Esophagus muscularis mucosa (tissue), 4 donors: ENCODE data around the gene IL21. TPM values are rescaled to one million over a fixed set of nuclear protein-coding genes. Genes with fewer than 3 reads are reported as not detected.

Experiments used
- DNase-seq: peaks from one replicate; pipeline ENCODE4 v3.0.0-alpha.2; 2017; ENCODE audit errors: extremely low spot score
- H3K27ac ChIP-seq, 4 donors: fragments of 200-600 bp; sonication (generic); replicated peaks in 1 of 4; 1 replicate in 3 of 4; 2 replicates in 1 of 4; pipeline ENCODE4 v1.5.1; 2016 to 2019; ENCODE audit warnings: mild to moderate bottlenecking in 1 of 4
- H3K27me3 ChIP-seq, 4 donors: fragments of 200-600 bp; sonication (generic); one replicate each; pipeline versions ENCODE4 v1.5.1 to v1.6.0; 2016 to 2019
- H3K36me3 ChIP-seq, 4 donors: fragments of 200-600 bp; sonication (generic); one replicate each; pipeline ENCODE4 v1.5.1; 2016 to 2019
- H3K4me1 ChIP-seq, 4 donors: fragments of 200-600 bp; sonication (generic); one replicate each; pipeline ENCODE4 v1.5.1; 2016 to 2019
- H3K4me3 ChIP-seq, 4 donors: fragments of 200-600 bp; sonication (generic); 1 replicate in 2 of 4; 2 replicates in 2 of 4; pipeline ENCODE4 v1.5.1; 2016 to 2019; ENCODE audit warnings: mild to moderate bottlenecking in 4 of 4, moderate library complexity in 1 of 4
- H3K9me3 ChIP-seq, 4 donors: fragments of 200-600 bp; sonication (generic); 1 replicate in 3 of 4; 2 replicates in 1 of 4; pipeline ENCODE4 v1.5.1; 2016 to 2019
- CTCF ChIP-seq, 3 experiments: fragments of 200-600 bp in 2 of 3; fragments of 450-650 bp in 1 of 3; sonication (generic) in 2 of 3; IDR thresholded peaks; one replicate each; pipeline ENCODE4 v1.5.1; 2017 to 2019; ENCODE audit warnings: antibody characterized with exemption in 3 of 3, mild to moderate bottlenecking in 2 of 3, moderate library complexity in 1 of 3
- EP300 ChIP-seq: sonication (generic); formaldehyde crosslinking; IDR thresholded peaks from one replicate; pipeline ENCODE4 v1.6.1; 2017; ENCODE audit warnings: antibody characterized with exemption
- POLR2A ChIP-seq: fragments of 450-650 bp; IDR thresholded peaks from one replicate; pipeline ENCODE4 v1.6.1; 2017; ENCODE audit warnings: antibody characterized with exemption, moderate library complexity, mild to moderate bottlenecking, low read depth
- POLR2AphosphoS5 ChIP-seq, 2 donors: sonication (generic); formaldehyde crosslinking; IDR thresholded peaks; one replicate each; pipeline ENCODE4 v1.6.1; 2017; ENCODE audit warnings: antibody characterized with exemption in 2 of 2
- WGBS: methylation state at CpG from one replicate; pipeline ENCODE4 v1.1.5; 2018; 5-methylcytosine and 5-hydroxymethylcytosine counted together
- intact Hi-C: fragments of 100-400 bp; cut with DNase I; formaldehyde crosslinking; loops from one replicate; pipeline ENCODE4 v1.15.1; 2023
- total RNA-seq, 4 donors: library from RNA; depleted of rRNA; stranded (reverse); fragments of >200 nt; gene quantifications; one replicate each; pipeline versions ENCODE4 v1.1.0 to v1.2.1, GENCODE V29; 2016

Gene IL21
- total RNA-seq, 4 donors from 2014 or later = not detected

GRCh38 chr4:122588453-122589238, 32.2 kb downstream of the IL21 start:
- no peak overlapping the region for H3K4me3 ChIP-seq
- no peaks in the 10 kb centered on the region for H3K27me3 ChIP-seq
- H3K27ac ChIP-seq = no peak overlapping the region
- intact Hi-C loops = no loop called here
- H3K9me3 ChIP-seq = no peaks in the 10 kb centered on the region
- TF ChIP-seq POLR2AphosphoS5 (IDR thresholded peaks at IDR 0.05) (no peak), EP300 (no peak)
- H3K4me1 ChIP-seq = peaks cover 0 to 15% (median 8%) of the 10 kb centered on the region in 4 donors
- H3K36me3 ChIP-seq = no peaks in the 10 kb centered on the region
- 61% methylated on average over 4 of the region's 4 CpGs for WGBS
- no peak for DNase-seq

- no peaks in the 10 kb centered on the region for H3K9me3 ChIP-seq
- no peaks in the 10 kb centered on the region for H3K27me3 ChIP-seq
- WGBS = 5% methylated on average over 1 of the region's 1 CpG
- intact Hi-C loops = no loop called here
- H3K4me1 ChIP-seq = peaks cover 0 to 15% (median 8%) of the 10 kb centered on the region in 4 donors
- H3K36me3 ChIP-seq = no peaks in the 10 kb centered on the region
- no peak overlapping the region for H3K27ac ChIP-seq
- no peak for TF ChIP-seq POLR2AphosphoS5 (IDR thresholded peaks at IDR 0.05)
- H3K4me3 ChIP-seq = no peak overlapping the region
- no peak for DNase-seq
Observed at GRCh38 chr4:122584519-122584918, 36.3 kb downstream of the IL21 start.

- Histone ChIP-seq H3K36me3 (no peaks in the 10 kb centered on the region), H3K27me3 (no peaks in the 10 kb centered on the region), H3K4me3 (no peak overlapping the region), H3K9me3 (no peaks in the 10 kb centered on the region), H3K4me1 (peaks cover 0 to 15% (median 8%) of the 10 kb centered on the region in 4 donors), H3K27ac (no peak overlapping the region)
- WGBS = 55% methylated on average over 6 of the region's 6 CpGs
- no peak for DNase-seq
- intact Hi-C loops = no loop called here
- TF ChIP-seq EP300 (no peak), CTCF (IDR thresholded peaks at IDR 0.05) (no peak), POLR2AphosphoS5 (IDR thresholded peaks at IDR 0.05) (no peak)
Observed at GRCh38 chr4:122583906-122584305, 37.0 kb downstream of the IL21 start.

GRCh38 chr4:122577808-122578781, 42.8 kb downstream of the IL21 start:
- 53% methylated on average over 9 of the region's 9 CpGs for WGBS
- H3K27ac ChIP-seq = no peak overlapping the region

GRCh38 chr4:122577189-122577553, 43.7 kb downstream of the IL21 start:
- WGBS = 56% methylated on average over 2 of the region's 2 CpGs

More at GRCh38 chr4:122577808-122578781, 42.8 kb downstream of the IL21 start:
- H3K4me1 ChIP-seq = no peaks in the 10 kb centered on the region
- H3K9me3 ChIP-seq = no peaks in the 10 kb centered on the region
- H3K36me3 ChIP-seq = no peaks in the 10 kb centered on the region
- no peak for DNase-seq
- H3K27me3 ChIP-seq = no peaks in the 10 kb centered on the region
- intact Hi-C loops = no loop called here
- no peak for TF ChIP-seq POLR2A
- no peak for TF ChIP-seq POLR2AphosphoS5 (IDR thresholded peaks at IDR 0.05)
- peak; percentile 34 to 64 (median 47) for TF ChIP-seq CTCF (IDR thresholded peaks at IDR 0.05)
- no peak overlapping the region for H3K4me3 ChIP-seq

More at GRCh38 chr4:122577189-122577553, 43.7 kb downstream of the IL21 start:
- Histone ChIP-seq H3K27ac (no peak overlapping the region), H3K27me3 (no peaks in the 10 kb centered on the region), H3K9me3 (no peaks in the 10 kb centered on the region), H3K36me3 (no peaks in the 10 kb centered on the region), H3K4me1 (no peaks in the 10 kb centered on the region), H3K4me3 (no peak overlapping the region)
- TF ChIP-seq EP300 = no peak
- TF ChIP-seq CTCF (IDR thresholded peaks at IDR 0.05) = no peak
- TF ChIP-seq POLR2AphosphoS5 (IDR thresholded peaks at IDR 0.05) = no peak
- TF ChIP-seq POLR2A = no peak
- no peak for DNase-seq
- intact Hi-C loops = no loop called here
